ENCODE measurements around the gene MYOT. TPM values are rescaled to one million over a fixed set of nuclear protein-coding genes. Genes with fewer than 3 reads are reported as not detected.

MYOT gene
- total RNA-seq, 1 donor from 2014 or later: not detected

- no peaks in the 10 kb centered on the region for H3K9me3 Mint-ChIP-seq (ENCODE audit: unreplicated experiment)
- H3K4me3 Mint-ChIP-seq (ENCODE audit: unreplicated experiment): no peak overlapping the region
- Histone ChIP-seq H3K9me3 (ENCODE audit: insufficient read depth, low read depth, low read length) (no peaks in the 10 kb centered on the region), H3K27me3 (ENCODE audit: insufficient read depth, low read length) (no peaks in the 10 kb centered on the region), H4K20me1 (ENCODE audit: insufficient read depth, low read length) (no peaks in the 10 kb centered on the region), H2AFZ (ENCODE audit: low read depth, low read length) (no peak overlapping the region), H3K27ac (ENCODE audit: low read depth, low read length) (peak overlapping the region; percentile 17), H3K36me3 (ENCODE audit: insufficient read depth, low read length) (no peaks in the 10 kb centered on the region), H3K4me1 (ENCODE audit: insufficient read depth, low read length) (peaks cover 19% of the 10 kb centered on the region), H3K9ac (ENCODE audit: low read length) (no peak overlapping the region), H3K4me3 (ENCODE audit: insufficient read depth, low read depth, low read length) (no peak overlapping the region), H3K4me2 (ENCODE audit: low read length) (no peak overlapping the region), H3K79me2 (ENCODE audit: insufficient read depth, low read length) (no peaks in the 10 kb centered on the region)
- H3K27ac Mint-ChIP-seq (ENCODE audit: unreplicated experiment): no peak overlapping the region
- H3K4me1 Mint-ChIP-seq (ENCODE audit: low read depth, unreplicated experiment): peaks cover 24% of the 10 kb centered on the region
- no peak for TF ChIP-seq EZH2 (IDR thresholded peaks at IDR 0.05; ENCODE audit: insufficient read depth, low read length)
- TF ChIP-seq, protein P1, sequence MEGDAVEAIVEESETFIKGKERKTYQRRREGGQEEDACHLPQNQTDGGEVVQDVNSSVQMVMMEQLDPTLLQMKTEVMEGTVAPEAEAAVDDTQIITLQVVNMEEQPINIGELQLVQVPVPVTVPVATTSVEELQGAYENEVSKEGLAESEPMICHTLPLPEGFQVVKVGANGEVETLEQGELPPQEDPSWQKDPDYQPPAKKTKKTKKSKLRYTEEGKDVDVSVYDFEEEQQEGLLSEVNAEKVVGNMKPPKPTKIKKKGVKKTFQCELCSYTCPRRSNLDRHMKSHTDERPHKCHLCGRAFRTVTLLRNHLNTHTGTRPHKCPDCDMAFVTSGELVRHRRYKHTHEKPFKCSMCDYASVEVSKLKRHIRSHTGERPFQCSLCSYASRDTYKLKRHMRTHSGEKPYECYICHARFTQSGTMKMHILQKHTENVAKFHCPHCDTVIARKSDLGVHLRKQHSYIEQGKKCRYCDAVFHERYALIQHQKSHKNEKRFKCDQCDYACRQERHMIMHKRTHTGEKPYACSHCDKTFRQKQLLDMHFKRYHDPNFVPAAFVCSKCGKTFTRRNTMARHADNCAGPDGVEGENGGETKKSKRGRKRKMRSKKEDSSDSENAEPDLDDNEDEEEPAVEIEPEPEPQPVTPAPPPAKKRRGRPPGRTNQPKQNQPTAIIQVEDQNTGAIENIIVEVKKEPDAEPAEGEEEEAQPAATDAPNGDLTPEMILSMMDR (IDR thresholded peaks at IDR 0.05; ENCODE audit: insufficient read depth, low read depth, low read length): no peak
- DNase-seq (ENCODE audit: low read depth) (peak; percentile 72), FAIRE-seq (no peak)
- H3K36me3 Mint-ChIP-seq (ENCODE audit: low read depth, unreplicated experiment): no peaks in the 10 kb centered on the region
- H3K27me3 Mint-ChIP-seq (ENCODE audit: low read depth, unreplicated experiment): no peaks in the 10 kb centered on the region
Observed at GRCh38 chr5:137836997-137837396, 30.7 kb upstream of the MYOT start.

GRCh38 chr5:137837491-137838394, 29.9 kb upstream of the MYOT start:
- Mint-ChIP-seq H3K36me3 (ENCODE audit: low read depth, unreplicated experiment) (no peaks in the 10 kb centered on the region), H3K27ac (ENCODE audit: unreplicated experiment) (no peak overlapping the region), H3K4me1 (ENCODE audit: low read depth, unreplicated experiment) (peaks cover 24% of the 10 kb centered on the region), H3K27me3 (ENCODE audit: low read depth, unreplicated experiment) (no peaks in the 10 kb centered on the region), H3K9me3 (ENCODE audit: unreplicated experiment) (no peaks in the 10 kb centered on the region), H3K4me3 (ENCODE audit: unreplicated experiment) (no peak overlapping the region)
- peak; percentile 31 for DNase-seq (ENCODE audit: low read depth)
- H3K27ac ChIP-seq (ENCODE audit: low read depth, low read length): peak overlapping the region; percentile 17
- no peaks in the 10 kb centered on the region for H3K79me2 ChIP-seq (ENCODE audit: insufficient read depth, low read length)
- H3K9ac ChIP-seq (ENCODE audit: low read length): no peak overlapping the region
- H3K4me2 ChIP-seq (ENCODE audit: low read length): no peak overlapping the region
- no peaks in the 10 kb centered on the region for H3K27me3 ChIP-seq (ENCODE audit: insufficient read depth, low read length)
- no peak overlapping the region for H3K4me3 ChIP-seq (ENCODE audit: insufficient read depth, low read depth, low read length)
- no peak for FAIRE-seq
- peaks cover 19% of the 10 kb centered on the region for H3K4me1 ChIP-seq (ENCODE audit: insufficient read depth, low read length)
- H4K20me1 ChIP-seq (ENCODE audit: insufficient read depth, low read length): no peaks in the 10 kb centered on the region
- H2AFZ ChIP-seq (ENCODE audit: low read depth, low read length): no peak overlapping the region
- H3K9me3 ChIP-seq (ENCODE audit: insufficient read depth, low read depth, low read length): no peaks in the 10 kb centered on the region
- H3K36me3 ChIP-seq (ENCODE audit: insufficient read depth, low read length): no peaks in the 10 kb centered on the region
- TF ChIP-seq, protein P1 (IDR thresholded peaks at IDR 0.05; ENCODE audit: insufficient read depth, low read depth, low read length): no peak
- no peak for TF ChIP-seq EZH2 (IDR thresholded peaks at IDR 0.05; ENCODE audit: insufficient read depth, low read length)

- no peak for DNase-seq (ENCODE audit: low read depth)
- no peaks in the 10 kb centered on the region for H3K36me3 ChIP-seq (ENCODE audit: insufficient read depth, low read length)
- H3K9me3 ChIP-seq (ENCODE audit: insufficient read depth, low read depth, low read length): no peaks in the 10 kb centered on the region
- Mint-ChIP-seq H3K4me3 (ENCODE audit: unreplicated experiment) (no peak overlapping the region), H3K9me3 (ENCODE audit: unreplicated experiment) (no peaks in the 10 kb centered on the region), H3K27ac (ENCODE audit: unreplicated experiment) (no peak overlapping the region), H3K36me3 (ENCODE audit: low read depth, unreplicated experiment) (no peaks in the 10 kb centered on the region), H3K27me3 (ENCODE audit: low read depth, unreplicated experiment) (no peaks in the 10 kb centered on the region), H3K4me1 (ENCODE audit: low read depth, unreplicated experiment) (peaks cover 19% of the 10 kb centered on the region)
- no peak overlapping the region for H3K9ac ChIP-seq (ENCODE audit: low read length)
- no peaks in the 10 kb centered on the region for H4K20me1 ChIP-seq (ENCODE audit: insufficient read depth, low read length)
- TF ChIP-seq EZH2 (IDR thresholded peaks at IDR 0.05; ENCODE audit: insufficient read depth, low read length): no peak
- TF ChIP-seq, protein P1 (IDR thresholded peaks at IDR 0.05; ENCODE audit: insufficient read depth, low read depth, low read length): no peak
- peaks cover 11% of the 10 kb centered on the region for H3K4me1 ChIP-seq (ENCODE audit: insufficient read depth, low read length)
- no peak overlapping the region for H3K4me2 ChIP-seq (ENCODE audit: low read length)
- H3K4me3 ChIP-seq (ENCODE audit: insufficient read depth, low read depth, low read length): no peak overlapping the region
- H3K27ac ChIP-seq (ENCODE audit: low read depth, low read length): no peak overlapping the region
- H3K27me3 ChIP-seq (ENCODE audit: insufficient read depth, low read length): no peaks in the 10 kb centered on the region
- no peak overlapping the region for H2AFZ ChIP-seq (ENCODE audit: low read depth, low read length)
- no peaks in the 10 kb centered on the region for H3K79me2 ChIP-seq (ENCODE audit: insufficient read depth, low read length)
- no peak for FAIRE-seq
Observed at GRCh38 chr5:137838976-137839375, 28.7 kb upstream of the MYOT start.
